Measurements from ENCODE around the gene CCDC88B.
A peak's percentile ranks its signal among the peaks of the same experiment; 100 is the strongest.
"Not testable (repeated sequence)": the region's sequence is repeated elsewhere in the genome, so short reads cannot be mapped to it uniquely, and the experiment has no call there.

The CCDC88B gene

DNA sequence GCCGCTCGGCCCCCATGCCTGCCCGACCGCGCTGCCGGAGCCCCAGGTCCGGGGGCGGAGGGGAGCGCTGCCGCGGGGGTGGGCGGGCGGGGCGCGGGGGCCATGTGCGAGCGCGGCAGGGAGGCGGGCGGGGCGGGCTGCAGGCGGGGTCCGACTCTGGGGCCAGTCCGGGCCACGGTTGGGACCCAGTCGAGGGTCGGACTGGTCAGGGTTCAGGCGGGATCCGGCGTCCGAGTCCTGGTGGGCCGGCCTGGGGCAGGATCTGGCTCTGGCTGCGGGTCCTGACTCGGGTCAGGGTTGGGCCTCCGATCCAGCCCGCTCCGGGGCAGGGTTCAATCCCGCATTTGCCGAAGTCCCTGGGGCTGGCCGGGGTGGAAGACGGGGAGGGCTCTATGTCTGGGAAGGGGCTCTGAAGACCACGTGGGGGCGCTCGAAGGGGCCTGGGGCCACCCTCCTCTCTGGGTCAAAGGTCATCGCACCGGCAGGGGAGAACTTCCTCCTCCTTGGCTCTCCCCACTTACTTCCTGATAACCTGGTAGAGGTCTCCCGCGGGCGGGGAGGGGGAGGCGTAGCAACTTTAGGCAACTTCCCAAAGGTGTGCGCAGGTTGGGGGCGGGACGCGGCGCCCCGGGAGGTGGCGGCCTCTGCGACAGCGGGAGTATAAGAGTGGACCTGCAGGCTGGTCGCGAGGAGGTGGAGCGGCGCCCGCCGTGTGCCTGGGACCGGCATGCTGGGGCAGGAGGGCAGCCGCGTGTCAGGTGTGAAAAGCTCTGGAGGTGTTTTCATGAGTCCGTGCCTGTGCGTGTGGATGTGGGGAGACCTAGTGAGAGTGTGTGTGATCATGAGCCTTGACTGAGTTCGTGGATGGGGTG is 34.1 kb upstream of the CCDC88B start:
- DNase-seq: peak; percentile 66

DNA sequence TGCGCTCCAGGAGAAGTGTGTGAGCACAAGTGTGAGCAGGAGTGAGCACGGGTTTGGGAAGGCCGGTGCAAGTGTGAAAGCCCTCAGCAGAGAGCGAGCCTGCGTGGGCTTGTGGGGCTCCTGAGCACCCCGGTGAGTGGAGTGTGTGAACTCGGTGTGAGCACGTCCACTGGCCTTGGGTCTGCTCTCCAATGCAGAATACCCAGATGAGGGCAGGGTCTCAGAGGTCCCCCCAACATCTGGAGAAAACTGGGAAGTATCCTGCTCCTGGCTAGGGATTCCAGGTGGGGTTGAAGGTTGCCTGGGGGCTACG is 33.5 kb upstream of the CCDC88B start:
- DNase-seq: no peak

DNA sequence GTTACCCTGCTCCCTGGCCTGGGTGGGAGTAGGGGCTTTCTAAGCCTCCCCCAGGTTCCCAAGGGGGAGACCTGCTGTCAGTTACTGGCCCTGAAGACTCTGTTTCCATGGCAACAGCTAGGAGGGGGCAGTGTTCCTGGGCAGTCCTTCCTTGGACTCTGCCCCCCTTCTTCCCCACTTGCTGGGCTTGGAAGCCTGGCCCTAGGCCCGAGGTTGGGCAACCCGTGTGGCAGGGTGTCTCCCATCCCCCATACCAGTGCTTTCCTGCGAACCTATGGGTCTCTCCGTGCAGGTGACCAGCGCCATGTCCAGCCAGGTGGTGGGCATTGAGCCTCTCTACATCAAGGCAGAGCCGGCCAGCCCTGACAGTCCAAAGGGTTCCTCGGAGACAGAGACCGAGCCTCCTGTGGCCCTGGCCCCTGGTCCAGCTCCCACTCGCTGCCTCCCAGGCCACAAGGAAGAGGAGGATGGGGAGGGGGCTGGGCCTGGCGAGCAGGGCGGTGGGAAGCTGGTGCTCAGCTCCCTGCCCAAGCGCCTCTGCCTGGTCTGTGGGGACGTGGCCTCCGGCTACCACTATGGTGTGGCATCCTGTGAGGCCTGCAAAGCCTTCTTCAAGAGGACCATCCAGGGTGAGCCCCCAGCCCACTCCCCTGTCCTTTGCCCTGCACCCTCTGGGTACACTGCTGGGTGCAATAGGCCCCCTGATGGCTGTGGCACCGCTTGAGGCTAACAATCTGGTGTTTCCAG is 33.0 kb upstream of the CCDC88B start:
- DNase-seq: no peak

DNA sequence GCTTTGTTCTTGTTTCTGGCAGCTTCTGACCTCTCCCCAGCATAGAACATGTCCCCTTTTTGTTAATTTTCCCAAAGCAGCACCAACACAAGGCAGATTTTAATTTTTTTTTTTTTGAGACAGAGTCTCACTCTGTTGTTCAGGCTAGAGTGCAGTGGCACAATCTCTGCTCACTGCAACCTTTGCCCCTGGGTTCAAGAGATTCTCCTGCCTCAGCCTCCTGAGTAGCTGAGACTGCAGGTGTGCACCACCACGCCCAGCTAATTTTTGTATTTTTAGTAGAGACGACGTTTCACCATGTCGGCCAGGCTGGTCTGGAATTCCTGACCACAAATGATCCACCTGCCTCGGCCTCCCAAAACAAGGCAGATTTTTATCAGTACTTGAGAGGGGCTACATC is 32.2 kb upstream of the CCDC88B start:
- DNase-seq: not testable (repeated sequence)

DNA sequence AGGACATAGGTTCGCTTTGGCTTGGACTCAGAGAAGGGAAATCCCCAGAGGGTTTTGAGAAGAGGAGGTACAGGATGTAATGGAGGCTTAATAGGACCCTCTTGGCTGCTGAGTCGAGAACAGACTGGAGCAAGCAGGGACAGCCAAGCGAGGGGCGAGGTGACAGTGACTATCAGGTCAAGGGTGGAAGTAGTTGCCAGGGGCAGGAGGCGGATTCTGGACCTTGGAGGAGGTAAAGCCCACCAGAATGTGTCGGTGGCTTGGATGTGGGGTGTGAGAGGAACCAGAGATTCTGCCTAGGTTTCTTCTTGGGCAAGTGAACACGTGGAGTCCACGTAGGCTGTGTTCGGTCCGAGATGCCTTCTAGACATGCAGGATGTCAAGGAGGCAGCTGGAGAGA is 27.1 kb upstream of the CCDC88B start:
- DNase-seq: no peak

DNA sequence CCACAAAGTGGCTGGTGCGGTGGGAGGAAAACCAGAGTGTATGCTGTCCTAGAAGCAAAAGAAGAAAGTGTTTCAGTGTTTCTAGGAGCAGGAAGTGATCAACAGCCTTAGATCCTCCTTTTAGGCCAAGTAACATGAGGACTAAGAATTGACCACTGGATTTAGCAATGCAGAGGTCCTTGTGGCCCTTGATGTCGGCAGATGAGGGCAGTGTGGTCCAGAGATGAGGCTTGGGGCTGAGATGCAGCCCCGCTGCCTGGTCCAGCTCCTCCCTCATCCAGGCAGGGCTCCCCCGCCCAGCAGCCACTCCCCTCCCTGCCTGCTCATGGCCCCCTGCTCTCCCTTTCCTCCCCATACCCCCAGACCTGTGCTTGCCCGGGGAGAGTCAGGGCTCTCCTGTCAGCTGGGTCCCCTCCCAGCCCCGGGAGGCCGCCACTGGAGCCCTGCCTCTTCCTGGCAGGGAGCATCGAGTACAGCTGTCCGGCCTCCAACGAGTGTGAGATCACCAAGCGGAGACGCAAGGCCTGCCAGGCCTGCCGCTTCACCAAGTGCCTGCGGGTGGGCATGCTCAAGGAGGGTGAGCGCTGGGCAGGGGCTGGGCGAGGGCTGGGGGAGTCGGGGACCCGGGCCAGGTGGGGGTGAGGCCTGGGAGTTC is 26.4 kb upstream of the CCDC88B start:
- no peak for DNase-seq

DNA sequence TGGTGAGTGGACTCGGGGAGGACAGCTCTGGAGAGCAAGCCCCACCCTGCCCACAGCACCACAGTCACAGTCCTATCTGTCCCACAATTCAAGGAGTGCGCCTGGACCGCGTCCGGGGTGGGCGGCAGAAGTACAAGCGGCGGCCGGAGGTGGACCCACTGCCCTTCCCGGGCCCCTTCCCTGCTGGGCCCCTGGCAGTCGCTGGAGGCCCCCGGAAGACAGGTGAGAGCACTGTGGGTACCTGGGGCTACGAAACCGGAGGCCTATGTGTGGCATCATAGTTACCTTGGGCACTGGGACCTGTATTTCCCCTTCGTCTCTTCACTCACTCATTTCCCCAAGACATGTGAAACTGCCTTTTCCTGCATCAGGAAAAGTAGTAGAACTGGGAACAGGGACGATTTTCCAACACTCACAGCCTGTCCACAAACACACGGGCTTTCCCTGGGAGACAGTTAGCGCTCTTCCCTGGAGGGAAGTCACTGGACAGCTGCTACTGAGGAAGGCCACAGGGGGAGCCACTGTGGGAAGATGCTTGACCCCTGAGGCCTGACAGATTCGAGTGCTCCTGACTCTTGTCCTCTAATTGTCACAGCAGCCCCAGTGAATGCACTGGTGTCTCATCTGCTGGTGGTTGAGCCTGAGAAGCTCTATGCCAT is 25.7 kb upstream of the CCDC88B start:
- no peak for DNase-seq

DNA sequence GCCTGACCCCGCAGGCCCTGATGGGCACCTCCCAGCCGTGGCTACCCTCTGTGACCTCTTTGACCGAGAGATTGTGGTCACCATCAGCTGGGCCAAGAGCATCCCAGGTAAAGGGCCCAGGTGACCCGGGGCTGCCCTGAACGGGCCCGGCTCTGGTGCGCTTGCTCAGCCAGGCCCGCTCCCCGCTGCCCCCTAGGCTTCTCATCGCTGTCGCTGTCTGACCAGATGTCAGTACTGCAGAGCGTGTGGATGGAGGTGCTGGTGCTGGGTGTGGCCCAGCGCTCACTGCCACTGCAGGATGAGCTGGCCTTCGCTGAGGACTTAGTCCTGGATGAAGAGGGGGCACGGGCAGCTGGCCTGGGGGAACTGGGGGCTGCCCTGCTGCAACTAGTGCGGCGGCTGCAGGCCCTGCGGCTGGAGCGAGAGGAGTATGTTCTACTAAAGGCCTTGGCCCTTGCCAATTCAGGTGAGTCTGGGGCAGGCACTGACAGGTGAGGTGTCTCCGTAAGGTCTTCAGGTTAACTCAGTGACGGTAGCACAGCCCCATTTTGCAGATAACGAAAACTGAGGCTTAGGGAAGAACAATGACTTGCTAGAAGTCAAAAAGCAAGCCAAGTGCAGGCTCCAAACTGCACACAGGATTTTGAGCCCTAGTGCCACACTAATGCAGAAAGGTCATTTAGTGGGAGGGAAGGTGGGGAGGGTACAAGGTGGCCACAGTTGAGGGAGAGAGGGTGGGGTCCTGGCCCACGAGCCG is 25.0 kb upstream of the CCDC88B start:
- no peak for DNase-seq

DNA sequence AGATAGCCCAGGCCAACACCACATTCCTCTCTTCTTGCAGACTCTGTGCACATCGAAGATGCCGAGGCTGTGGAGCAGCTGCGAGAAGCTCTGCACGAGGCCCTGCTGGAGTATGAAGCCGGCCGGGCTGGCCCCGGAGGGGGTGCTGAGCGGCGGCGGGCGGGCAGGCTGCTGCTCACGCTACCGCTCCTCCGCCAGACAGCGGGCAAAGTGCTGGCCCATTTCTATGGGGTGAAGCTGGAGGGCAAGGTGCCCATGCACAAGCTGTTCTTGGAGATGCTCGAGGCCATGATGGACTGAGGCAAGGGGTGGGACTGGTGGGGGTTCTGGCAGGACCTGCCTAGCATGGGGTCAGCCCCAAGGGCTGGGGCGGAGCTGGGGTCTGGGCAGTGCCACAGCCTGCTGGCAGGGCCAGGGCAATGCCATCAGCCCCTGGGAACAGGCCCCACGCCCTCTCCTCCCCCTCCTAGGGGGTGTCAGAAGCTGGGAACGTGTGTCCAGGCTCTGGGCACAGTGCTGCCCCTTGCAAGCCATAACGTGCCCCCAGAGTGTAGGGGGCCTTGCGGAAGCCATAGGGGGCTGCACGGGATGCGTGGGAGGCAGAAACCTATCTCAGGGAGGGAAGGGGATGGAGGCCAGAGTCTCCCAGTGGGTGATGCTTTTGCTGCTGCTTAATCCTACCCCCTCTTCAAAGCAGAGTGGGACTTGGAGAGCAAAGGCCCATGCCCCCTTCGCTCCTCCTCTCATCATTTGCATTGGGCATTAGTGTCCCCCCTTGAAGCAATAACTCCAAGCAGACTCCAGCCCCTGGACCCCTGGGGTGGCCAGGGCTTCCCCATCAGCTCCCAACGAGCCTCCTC is 24.1 kb upstream of the CCDC88B start:
- not testable (repeated sequence) for DNase-seq

DNA sequence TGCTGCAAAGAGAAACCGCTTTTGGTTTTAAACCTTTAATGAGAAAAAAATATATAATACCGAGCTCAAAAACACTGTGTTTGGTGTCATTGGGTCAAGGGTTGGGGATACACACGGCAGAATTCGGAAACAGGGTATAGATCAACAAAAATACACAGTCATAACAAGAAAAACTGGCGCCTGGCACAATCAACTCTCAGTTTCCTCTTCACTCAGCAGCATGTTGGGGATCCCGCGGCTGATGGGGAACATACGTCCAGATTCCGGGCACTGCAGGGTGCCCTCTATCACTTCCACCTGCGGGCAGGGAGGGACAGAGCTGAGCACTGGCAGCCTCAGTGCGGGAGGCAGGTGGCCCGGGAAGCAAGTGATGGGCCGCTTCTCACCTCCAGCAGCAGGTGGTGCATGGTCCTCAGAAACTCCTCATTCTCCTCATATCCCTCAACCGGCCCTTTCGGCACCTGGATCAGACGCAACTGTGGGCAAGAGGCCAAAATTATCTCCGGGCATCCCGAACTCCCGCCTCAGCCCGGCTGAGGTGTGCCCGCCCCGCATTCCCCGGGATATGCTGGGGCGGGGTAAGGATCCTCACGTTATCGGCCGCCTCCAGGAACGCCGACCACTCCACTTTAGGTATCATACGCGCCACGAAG is 23.2 kb upstream of the CCDC88B start:
- peak; percentile 24 for DNase-seq

DNA sequence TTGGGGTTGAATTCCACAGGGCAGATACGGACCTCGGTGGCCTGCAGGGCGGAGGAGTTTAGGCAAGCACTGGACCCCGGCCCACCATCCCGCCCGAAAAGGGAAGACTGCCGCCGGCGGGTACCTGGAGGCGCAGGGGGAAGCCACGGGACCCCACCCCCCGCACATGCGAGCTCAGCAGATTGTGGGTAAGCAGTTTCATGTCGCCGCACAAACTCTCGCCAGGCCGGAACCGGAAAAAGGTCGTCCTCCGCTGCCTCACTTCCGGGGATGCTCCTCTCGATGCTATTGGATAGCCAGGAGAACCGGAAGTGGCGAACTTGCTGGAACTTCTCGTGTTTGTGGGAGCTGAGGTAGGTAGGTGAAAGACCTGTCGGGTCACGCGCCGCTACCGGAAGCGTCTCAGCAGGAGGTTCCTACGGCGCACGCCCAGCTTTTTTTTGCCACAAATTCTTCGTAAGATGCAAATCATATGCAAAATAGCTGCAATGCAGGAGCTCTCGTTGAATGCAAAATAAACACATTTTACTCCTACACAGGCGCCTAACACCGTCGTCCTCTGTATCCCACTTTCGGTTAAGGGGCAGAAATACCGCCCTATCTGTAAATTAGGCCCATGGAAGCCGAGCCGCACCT is 22.6 kb upstream of the CCDC88B start, which contains the start of gene TRMT112:
Gene TRMT112, minus strand, starts transcription at position 235 of the 636 bp plus-strand sequence. Its CDS starts 33 bp downstream, at position 202.
- DNase-seq: peak; percentile 99

DNA sequence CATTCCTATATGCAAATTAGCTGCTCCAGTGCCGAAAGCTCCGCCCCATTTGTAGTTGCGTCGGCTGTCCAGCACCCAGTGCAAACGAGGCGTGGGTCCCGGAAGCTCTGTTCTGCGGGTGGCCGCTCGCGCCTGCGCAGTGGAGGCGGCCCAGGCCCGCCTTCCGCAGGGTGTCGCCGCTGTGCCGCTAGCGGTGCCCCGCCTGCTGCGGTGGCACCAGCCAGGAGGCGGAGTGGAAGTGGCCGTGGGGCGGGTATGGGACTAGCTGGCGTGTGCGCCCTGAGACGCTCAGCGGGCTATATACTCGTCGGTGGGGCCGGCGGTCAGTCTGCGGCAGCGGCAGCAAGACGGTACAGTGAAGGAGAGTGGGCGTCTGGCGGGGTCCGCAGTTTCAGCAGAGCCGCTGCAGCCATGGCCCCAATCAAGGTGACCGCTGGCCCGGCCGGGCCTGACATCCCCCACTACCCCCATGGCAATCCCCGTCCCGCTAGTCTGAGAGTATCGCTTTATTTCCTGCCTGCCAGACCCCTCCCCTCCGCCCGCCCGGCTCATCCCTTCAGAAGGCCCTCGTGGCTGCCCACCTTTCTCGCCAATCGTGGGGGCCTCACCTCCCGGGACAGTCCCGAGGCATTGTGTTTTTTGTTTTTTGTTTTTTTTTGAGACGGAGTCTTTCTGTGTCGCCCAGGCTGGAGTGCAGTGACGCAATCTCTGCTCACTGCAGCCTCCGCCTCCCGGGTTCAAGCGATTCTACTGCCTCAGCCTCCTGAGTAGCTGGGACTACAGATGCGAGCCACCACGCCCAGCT is 21.8 kb upstream of the CCDC88B start, which contains the start of gene PRDX5:
Gene PRDX5, plus strand, starts transcription at position 161 of the 805 bp plus-strand sequence. Its CDS starts 95 bp downstream, at position 256.
- DNase-seq: peak; percentile 94

DNA sequence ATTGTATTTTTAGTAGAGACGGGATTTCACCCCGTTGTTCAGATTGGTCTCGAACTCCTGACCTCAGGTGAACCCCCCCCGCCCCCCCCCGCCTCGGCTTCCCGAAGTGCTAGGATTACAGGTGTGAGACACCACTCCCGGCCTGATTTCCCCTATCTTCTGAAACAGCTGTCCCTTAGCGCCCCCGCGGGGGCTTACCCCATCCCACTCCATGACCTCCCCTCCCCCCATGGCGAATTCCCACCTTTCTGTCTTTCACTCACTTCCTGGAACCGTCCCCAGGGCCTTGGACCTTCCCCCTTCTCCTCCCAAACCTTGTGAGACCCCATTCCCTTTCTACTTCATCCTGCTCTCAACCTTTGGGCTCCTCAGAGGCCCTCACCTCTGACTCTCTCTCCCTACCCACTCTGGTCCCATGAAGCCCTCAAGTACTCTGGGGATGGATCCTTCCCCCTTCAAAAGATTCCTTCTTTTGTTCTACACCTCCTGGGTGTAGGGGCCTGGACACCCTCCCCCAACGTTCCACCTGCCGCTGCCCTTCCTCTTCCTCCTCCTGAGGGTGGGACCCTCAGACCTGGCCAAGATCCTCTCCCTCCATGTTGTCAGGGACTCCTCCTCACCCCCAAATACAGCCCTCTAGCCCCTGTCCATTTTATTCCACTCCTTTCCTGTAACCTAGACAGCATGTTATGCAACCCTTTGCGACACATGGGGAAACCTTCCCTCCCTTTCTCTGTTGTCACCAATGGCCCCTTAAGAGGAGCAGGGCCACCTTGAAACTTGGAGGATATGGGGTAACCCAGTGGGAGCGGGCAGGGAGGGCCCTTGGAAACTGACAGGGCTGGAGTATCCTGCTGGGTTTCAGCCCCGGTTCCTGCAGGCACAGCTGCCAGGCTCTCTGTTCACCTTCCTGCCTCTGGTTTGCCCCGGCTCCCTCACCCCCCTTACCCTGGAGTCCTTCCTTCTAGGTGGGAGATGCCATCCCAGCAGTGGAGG is 20.9 kb upstream of the CCDC88B start:
- no peak for DNase-seq

DNA sequence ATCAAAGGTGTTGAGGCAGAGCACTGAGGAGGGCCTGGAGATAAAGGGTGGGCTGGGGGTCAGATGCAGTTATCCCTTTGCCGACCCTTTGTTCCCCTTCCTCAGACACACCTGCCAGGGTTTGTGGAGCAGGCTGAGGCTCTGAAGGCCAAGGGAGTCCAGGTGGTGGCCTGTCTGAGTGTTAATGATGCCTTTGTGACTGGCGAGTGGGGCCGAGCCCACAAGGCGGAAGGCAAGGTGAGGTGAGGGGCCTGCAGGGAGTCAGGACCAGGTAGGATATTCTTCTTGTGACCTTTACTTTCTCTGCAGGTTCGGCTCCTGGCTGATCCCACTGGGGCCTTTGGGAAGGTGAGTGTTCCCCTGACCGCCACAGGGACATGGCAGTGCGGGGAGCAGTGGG is 19.4 kb upstream of the CCDC88B start:
- DNase-seq: no peak

DNA sequence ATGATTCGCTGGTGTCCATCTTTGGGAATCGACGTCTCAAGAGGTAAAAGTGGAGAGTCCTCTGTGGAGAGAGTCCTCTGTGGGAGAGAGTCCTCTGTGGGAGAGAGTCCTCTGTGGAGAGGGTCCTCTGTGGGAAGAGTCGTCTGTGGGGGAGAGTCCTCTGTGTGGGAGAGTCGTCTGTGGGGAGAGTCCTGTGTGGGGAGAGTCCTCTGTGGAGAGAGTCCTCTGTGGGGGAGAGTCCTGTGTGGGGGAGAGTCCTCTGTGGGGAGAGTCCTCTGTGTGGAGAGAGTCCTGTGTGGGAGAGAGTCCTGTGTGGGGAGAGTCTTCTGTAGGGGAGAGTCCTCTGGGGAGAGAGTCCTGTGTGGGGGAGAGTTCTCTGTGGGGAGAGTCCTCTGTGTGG is 19.0 kb upstream of the CCDC88B start:
- no peak for DNase-seq

DNA sequence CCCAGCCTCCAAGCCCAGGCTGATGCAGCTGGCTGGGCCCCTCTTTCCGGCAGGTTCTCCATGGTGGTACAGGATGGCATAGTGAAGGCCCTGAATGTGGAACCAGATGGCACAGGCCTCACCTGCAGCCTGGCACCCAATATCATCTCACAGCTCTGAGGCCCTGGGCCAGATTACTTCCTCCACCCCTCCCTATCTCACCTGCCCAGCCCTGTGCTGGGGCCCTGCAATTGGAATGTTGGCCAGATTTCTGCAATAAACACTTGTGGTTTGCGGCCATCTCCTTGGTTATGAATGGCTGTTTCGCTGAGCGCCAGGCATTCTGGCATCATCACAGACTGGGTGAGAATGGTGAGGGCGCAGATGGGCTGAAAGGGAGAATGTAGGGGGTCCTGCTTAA is 18.5 kb upstream of the CCDC88B start:
- DNase-seq: no peak

DNA sequence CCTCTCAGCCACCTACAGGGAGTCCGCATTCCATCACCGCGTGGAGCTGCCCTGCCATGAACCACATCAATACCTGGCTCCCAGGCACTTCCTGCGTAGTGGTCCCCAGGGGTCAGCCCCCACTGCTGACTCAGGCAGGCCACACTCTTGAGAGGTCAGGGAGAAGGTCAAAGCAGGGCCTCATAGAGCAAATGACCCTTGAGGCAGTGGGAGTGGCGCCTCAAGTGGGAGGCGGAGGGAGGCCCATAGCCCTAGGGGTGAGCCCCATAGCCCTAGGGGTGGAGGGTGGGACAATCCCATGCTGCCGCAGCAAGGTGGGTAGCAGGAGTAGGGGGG is 17.1 kb upstream of the CCDC88B start:
- no peak for DNase-seq

DNA sequence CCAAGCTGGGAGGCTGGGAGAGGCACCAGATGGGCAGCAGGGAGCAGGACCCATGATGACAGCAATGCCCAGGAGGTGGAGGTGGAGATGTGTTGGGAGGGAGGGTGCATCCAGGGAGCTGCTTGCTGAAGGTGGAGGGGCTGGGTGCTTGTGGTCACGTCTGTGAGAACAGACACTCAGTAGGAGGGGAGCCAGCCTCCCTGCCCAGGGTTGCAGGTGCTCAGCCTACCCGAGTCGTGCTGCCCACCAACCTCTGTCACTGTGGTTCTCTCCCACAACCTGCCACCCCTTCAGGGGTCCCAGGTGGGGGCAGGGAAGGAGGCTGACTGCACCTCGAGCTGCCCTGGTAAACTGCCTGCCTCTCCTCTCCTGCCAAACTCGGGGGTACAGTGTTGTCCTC is 16.6 kb upstream of the CCDC88B start:
- no peak for DNase-seq
